ENCODE data around the gene LRRC27.

GRCh38 chr10:132415255-132415654 is 83.3 kb downstream of the LRRC27 start:
- TF ChIP-seq POLR2A (IDR thresholded peaks at IDR 0.05) (no peak), CTCF (IDR thresholded peaks at IDR 0.05) (no peak), POLR2AphosphoS5 (IDR thresholded peaks at IDR 0.05) (no peak), EP300 (IDR thresholded peaks at IDR 0.05) (no peak)
